NCI-H2107 treated with DMSO at 0.1 percent for 48 hours (cell line): ENCODE measurements around the gene LRRC7.
"Not testable (repeated sequence)": the region's sequence is repeated elsewhere in the genome, so short reads cannot be mapped to it uniquely, and the experiment has no call there.

ENCODE experiments used
- DNase-seq: peaks from one replicate; lab custom pipeline; 2025; ENCODE audit not compliant: unreplicated experiment; lab: John Stamatoyannopoulos, UW

Gene LRRC7

DNA sequence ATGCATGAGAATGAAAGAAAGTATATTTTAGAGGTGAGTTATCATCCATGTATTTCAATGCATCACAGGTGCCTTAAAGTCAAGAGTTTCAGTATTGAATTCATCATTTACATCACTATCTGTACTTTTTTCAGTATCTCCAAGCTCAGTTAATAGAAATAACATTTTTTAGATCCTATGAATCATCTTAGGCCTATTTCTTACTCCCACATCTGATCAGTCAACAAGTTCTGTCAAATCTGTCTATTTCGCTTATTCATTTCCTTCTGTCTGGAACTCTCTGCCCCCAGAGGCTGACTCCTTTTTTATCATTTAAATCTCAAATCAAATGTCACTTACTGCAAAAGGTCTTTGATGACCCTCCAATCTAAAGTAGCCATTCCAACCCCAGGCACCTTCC is 295.2 kb downstream of the LRRC7 start:
- DNase-seq, result no peak

DNA sequence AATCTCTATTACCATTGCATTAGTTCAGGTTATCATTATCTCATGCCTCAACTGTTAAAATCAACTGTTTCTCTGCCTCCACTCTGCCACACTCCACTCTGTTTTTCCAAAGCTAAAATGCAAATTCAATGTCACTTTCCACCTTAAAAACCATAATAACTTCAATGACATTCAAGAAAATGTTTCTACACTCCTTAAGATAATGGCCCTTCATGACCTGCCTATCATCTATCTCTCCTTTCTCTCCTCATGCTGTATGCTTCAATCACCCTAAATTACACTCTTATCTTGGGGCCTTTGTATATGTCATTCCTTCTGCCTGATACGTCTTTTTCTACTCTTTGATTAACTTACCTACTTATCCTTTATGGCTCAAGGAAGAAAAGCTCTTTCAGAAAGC is 296.0 kb downstream of the LRRC7 start:
- DNase-seq, result no peak

DNA sequence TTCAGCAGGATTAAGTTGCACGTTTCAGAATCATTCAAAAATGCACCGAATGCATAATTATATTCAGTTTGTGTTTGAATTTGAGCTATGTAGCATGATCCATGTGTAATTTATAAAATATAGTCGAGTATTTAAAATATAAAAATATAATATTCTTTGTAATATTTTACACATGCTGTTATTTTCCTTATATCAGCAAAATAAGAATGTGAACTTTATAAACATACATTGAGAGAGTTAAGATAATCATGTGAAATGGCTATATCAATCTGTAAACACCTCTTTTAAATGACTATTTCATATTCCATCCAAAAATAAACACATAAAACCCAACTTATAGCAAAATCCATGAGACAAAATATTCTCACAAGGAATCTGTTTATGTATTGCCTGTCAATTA is 303.7 kb downstream of the LRRC7 start:
- no peak for DNase-seq

DNA sequence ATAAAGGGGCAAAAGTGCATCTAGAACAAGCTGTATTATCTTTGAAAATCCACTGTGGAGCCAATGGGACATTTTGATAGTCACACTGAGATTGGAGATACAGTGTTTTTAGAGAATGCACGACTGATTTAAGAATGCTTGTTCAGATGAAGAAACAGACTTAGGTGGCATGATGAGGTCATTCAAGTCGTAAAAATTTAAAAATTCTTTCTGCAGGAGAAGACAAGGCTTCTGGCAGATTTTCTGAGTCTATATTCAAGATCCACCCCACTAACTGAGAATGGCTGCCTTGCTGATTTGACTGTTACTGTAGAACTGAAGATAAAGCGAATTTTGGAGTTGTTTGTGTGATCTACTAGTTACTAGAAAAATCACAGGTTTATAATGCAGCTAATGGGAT is 310.6 kb downstream of the LRRC7 start:
- DNase-seq, result no peak

DNA sequence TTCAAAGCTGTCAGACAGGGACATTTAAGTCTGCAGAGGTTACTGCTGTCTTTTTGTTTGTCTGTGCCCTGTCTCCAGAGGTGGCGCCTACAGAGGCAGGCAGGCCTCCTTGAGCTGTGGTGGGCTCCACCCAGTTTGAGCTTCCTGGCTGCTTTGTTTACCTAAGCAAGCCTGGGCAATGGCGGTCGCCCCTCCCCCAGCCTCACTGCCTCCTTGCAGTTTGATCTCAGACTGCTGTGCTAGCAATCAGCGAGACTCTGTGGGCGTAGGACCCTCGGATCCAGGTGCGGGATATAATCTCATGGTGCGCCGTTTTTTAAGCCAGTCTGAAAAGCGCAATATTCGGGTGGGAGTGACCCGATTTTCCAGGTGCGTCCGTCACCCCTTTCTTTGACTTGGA is 320.3 kb downstream of the LRRC7 start:
- DNase-seq, result not testable (repeated sequence)

DNA sequence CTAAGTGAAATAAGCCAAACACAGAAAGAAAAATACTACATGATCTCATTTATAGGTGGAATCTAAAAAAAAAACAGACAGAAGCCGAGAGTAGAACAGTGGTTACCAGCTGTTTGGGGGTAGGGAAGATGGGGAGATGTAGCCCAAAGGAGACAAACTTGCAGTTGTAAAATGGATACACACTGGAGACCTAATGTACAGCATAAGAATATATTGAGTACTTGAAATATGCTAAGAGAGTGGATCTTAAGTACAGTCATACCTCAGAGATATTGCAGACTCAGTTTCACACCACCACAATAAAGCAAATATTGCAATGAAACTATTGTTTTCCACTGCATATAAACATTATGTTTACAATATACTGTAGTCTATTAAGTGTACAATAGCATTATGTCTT is 320.9 kb downstream of the LRRC7 start:
- DNase-seq, result no peak

DNA sequence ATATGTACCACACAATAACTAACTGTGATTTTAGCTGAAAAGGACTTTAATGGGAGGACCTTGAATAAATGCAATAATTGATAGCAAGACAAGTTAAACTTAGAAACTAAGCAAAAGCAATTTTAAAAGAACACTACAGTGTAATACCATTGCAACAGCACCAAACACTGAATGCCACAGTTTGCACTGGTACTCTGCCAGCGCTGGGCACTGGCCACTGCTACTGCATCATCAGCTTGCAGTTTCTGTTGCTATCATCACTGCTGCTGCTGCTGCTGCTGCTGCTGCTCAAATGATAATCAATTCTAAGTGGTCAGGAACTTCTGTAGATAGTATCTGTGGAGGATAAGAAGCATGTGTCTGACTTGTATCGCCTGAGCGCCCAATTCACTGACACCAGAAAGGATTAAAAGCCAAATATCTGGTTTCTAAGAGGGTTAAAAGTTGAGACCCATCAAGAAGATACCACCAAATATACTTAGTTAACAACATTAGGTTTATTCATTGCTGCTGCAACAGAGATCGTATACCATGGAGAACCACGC is 330.8 kb downstream of the LRRC7 start:
- no peak for DNase-seq

DNA sequence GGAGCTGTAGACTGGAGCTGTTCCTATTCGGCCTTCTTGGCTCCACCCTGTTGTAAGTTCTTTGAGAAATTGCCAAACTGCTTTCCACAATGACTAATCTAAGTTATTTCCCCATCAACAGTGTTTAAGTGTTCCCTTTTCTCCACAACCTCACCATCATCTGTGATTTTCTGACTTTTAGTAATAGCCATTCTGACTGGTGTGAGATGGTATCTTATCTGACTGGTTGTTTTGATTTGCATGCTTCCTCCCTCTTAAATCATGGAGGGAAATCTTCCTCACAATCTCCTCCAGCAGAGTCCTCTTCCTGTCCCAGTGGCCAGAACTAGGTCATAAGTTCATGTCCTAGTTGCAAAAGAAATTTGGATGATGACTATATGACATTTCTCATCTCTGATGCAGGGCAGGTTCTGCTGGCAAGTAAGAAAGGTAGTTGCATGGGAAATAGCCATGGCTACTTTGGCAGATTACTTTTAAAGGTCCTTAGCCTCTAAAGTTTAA is 343.6 kb downstream of the LRRC7 start:
- no peak for DNase-seq

DNA sequence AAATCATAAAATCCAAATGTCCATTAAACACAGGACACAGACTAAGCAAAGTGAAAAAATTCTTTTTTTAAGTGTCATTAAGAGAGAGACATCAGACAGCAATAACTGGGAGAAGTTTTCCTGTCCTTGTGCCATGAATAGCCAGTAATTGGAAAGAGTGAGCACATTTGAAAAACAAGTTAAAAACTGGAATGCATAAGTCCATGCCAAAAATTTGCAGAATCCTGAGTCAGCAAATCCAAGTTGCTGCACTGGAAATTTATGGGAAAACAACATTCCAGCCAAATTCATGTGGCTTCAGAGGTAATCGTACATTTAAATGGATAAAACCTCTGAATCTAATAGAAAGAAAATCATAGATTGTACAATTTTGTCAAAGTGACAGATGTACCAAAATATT is 346.3 kb downstream of the LRRC7 start:
- no peak for DNase-seq

DNA sequence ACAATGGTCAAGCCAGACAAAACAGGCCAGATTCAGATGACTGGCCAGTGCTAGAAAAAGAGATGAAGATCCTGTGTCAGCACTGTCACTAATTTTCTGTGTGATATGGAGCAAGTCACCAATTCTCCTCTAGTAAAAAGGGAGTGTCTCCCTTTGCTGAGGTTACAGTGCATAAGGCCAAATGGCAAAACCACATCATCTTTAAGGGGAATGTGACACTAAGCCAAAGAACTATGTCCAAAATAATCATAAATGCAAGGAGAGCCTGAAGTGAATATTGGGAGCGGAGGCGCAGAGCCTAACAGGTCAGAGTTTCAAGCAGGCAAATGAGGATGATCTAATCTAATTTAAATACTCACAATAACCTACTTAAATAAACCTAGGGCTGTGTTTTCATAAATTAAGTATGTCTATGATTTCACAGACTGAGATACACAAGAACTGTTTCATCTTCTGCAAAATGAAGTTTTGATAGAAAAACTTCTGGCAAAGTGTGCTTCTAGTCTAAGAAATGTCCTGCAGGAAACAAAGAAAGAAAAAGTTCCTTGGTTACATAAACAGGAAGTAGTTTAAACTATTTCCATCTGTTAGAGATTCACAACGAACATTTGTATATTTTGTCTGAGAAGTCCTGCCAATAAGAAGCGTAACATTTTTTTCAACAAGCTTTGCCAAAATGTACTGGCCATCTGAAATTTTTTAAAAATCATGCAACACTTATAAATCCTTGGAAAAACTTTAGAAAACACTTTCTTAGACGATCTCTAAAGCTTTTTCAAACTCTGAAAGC is 347.4 kb downstream of the LRRC7 start:
- DNase-seq, result no peak

DNA sequence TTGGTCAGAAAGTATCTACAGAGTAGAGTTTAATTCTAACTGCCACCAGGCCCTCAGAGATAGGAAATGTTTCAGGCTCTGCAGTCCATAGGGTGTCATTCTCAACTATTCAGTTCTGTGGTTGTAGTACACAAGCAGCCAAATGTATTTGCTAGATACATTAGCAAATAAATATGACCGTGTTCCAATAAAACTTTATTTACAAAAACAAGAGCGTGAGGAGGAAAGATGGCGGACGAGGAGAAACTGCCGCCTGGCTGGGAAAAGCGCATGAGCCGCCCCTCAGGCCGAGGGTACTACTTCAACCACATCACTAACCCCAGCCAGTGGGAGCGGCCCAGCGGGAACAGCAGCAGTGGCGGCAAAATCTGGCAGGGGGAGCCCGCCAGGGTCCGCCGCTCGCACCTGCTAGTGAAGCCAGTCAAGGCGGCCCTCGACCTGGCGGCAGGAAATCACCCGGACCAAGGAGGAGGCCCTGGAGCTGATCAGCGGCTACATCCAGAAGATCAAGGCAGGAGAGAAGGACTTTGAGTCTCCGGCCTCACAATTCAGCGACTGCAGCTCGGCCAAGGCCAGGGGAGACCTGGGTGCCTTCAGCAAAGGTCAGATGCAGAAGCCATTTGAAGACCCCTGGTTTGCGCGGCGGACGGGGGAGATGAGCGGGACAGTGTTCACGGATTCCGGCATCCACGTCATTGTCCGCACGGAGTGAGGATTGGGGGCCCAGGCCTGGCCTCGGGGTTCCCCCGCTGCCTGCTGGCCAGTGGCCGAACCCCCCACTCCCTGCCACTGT is 351.6 kb downstream of the LRRC7 start:
- no peak for DNase-seq

DNA sequence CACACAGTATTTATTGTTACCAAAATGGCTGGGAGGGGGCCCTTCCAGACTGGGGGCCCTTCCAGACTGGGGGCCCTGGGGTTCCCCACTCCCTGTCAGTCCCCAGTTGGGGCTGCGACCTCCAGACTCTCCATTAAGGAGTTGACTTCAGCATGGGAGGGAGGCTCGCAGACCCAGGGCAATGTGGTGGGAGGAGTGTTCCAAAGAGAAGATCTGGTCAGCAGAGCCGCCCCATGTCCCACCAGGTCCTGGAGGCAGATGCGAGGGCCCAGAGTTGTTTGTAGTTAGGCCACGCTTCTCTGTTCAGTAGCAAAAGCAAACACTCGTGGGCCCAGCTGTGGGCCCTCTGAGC is 352.2 kb downstream of the LRRC7 start:
- no peak for DNase-seq

DNA sequence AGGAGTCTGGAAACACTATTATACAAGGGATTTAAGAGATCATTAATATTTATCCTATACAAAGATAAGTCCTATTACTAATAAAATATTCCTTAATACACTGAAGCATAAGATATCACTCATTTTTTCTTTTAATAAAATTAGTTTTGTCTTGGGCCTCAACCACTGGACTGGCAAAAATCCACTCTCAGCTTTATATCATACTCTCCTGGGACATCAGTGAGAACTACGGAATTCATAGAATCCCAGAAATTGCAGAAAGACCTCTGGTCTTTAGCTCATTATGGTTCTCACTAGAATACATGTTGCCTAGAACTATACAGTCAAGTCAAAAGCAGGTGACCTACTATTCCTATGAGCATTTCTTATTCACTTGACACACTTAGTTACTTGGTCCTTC is 352.7 kb downstream of the LRRC7 start:
- no peak for DNase-seq

DNA sequence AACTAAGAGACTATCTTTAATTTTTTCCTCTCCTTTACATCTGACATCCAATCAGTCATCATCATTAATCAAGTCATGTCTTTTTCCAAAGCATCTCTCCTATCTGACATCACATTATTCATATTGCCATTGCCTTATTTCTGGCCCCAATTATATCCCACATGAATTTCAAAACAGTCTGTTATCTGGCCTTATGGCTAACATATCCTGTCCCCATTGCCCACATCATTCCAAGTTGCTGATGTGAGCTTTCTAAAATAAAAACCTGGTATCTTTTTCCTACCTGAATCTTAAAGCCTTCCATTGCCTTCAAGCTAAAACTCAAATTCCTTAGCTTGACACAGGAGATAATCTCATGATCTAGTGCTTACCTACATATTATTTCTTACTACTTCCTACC is 353.8 kb downstream of the LRRC7 start:
- no peak for DNase-seq

DNA sequence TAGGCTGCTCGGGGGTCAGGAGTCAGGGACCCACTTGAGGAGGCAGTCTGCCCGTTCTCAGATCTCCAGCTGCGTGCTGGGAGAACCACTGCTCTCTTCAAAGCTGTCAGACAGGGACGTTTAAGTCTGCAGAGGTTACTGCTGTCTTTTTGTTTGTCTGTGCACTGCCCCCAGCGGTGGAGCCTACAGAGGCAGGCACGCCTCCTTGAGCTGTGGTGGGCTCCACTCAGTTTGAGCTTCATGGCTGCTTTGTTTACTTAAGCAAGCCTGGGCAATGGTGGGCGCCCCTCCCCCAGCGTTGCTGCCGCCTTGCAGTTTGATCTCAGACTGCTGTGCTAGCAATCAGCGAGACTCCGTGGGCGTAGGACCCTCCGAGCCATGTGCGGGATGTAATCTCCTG is 360.5 kb downstream of the LRRC7 start:
- not testable (repeated sequence) for DNase-seq

DNA sequence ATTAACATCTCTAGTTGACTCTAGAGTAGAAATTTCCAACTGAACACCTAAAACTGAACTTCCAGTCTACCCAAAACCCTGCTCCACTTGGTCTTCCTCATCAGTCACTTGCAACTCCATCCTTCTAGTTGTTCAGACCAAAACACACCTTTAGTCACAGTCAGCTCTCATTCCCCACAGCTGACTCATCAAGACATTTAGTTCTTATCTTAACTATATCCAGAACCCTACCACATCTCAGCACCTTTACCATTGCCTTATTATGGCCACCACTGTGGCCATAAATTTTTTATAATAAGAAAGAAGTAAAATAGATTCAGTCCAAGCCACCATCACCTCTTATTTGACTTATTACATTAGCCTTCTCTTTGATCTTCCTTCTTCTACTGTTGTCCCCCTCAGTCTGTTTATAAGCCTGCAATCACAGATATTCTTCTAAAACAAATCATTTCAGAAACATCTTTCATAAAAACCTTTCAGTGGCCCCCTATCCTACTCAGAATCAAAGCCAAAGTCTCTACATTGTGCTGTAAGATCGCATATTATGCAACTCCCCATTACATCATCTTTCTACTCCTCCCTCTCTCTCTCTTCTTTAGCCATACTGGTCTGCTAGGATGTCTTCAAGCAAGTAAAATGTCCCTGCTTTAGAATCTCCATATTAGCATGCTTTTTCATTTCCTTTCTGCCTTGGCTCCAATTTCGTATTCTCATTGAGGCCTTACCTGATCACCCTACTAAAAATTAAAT is 361.8 kb downstream of the LRRC7 start:
- DNase-seq, result no peak

DNA sequence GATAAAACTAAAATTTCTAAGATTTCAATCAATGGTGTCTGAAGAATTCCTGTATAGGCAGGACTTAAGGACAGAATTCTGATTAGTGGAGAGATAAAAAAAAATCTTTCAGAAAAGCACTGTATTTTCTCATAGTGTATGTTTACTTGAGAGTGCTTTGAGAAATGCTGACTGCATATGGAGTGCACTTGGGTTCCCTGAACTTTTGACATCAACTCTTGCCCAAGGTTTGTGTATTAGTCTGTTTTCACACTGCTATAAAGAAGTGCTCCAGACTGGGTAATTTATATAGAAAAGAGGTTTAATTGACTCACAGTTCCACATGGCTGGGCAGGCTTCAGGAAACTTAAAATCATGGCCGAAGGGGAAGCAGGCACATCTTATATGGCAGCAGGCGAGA is 362.7 kb downstream of the LRRC7 start:
- DNase-seq, result no peak

DNA sequence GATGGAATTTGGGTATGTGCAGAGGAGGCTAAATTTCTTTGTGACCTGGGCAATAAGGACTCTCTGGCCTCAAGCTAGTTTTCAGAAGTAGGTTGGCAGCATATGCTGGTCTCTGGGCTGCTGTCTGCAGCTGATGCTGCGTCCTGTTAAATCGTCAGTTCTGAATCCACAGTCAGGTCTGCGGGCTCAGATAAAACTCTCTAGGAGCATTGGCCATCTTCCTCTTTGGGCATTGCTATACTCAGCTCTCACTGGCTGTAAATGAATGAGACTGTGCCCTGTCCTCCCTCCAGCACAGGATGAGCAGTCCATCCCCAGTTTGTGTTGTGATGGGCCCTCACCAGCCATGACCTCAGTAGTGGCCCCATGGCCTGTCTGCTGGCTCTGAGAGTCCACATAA is 365.0 kb downstream of the LRRC7 start:
- no peak for DNase-seq

DNA sequence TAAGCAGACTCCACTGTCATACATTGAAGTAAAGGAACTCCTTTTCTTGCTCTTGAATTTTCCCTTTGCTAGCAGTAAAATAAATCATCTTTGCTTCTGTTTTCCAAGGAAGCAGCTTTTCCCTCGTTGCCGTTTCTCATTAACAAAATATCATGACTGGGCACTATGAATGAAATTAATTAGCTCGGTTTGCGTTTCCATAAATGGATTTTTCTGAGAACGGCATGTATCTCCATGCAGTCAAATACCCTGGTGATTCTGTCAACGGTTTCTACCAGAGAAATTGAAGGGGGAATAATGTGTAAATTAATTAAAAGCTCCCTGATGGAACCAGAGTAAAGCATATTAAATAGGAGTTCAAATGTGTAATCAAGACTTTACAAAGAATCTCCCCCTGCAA is 372.5 kb downstream of the LRRC7 start:
- DNase-seq, result no peak

DNA sequence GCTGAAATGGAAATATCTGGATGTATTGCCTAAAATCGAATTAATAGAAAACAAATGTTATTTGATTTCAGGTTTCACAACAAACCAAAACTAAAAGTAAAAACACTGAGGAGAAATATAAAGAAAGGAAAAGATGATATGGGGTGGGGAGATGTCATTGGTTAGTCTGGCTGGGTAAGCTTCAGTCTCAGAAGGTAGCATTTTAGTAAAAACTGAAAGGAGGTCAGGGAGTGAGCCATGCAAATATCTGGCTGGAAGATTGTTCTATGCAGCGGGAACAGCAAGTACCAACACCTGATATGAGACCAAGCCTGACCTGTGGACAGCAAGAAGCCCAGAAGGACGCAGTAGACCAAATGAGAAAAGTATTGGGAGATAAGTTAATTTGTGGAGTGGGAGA is 373.1 kb downstream of the LRRC7 start:
- no peak for DNase-seq

DNA sequence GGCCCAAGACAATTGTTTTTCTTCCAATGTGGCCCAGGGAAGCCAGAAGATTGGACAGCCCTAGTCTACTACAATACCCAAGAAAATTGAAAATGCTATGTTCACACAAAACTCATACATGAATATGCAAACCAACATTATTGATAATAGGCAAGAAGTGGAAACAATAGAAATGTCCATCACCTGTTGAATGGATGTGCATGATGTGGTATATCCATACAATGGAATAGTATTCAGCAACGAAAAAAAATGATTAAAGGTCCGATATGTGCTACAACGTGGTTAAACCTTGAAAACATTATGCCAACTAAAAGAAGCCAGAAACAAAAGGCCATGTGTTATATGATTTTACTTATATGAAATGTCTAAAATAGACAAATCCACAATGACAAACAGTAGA is 375.3 kb downstream of the LRRC7 start:
- DNase-seq, result no peak

DNA sequence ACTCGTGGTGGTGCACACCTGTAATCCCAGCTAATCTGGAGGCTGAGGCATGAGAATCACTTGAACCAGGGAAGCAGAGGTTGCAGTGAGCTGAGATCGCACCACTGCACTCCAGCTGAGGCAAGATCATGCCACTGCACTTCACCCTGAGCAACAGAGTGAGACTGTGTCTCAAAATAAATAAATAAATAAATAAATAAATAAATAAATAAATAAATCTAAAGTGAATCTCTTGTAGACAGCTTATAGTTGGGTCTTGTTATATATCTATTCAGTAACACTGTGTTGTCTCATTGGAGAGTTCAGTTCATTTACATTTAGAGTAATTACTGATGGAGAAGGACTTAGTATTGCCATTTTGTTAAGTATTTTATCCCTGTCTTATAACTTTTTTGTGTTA is 379.2 kb downstream of the LRRC7 start:
- no peak for DNase-seq
